Mucosa of descending colon (tissue), 3 donors: ENCODE measurements around the gene FOXD2. TPM values are rescaled to one million over a fixed set of nuclear protein-coding genes. Genes with fewer than 3 reads are reported as not detected.

Source experiments
- ATAC-seq: fragments of 200-7000 bp; cut with Tn5 transposase; one replicate; pipeline ENCODE4 v1.9.1; 2020; ENCODE audit warnings: mild to moderate bottlenecking, moderate library complexity
- DNase-seq, 3 donors: peaks; one replicate each; pipeline ENCODE4 v3.0.0-alpha.2; 2020
- H3K36me3 ChIP-seq: fragments of 200-600 bp; one replicate; pipeline ENCODE4 v1.8.0; 2021; ENCODE audit warnings: low read depth, mild to moderate bottlenecking
- H3K4me1 ChIP-seq: fragments of 200-600 bp; one replicate; pipeline ENCODE4 v1.8.0; 2021; ENCODE audit warnings: low read depth, mild to moderate bottlenecking
- H3K4me3 ChIP-seq: fragments of 200-600 bp; one replicate; pipeline ENCODE4 v1.8.0; 2021; ENCODE audit warnings: mild to moderate bottlenecking
- H3K9me3 ChIP-seq: fragments of 200-600 bp; one replicate; pipeline ENCODE4 v1.8.0; 2021; ENCODE audit warnings: mild to moderate bottlenecking
- intact Hi-C, 2 donors: fragments of 100-400 bp; cut with DNase I in 1 of 2; cut with micrococcal nuclease in 1 of 2; formaldehyde crosslinking; loops; one replicate each; pipeline versions ENCODE4 v1.11.0 to v1.11.1; 2022; cut with DNase I, micrococcal nuclease
- total RNA-seq, 3 donors: library from RNA; stranded (reverse); fragmentation: NEBNext Ultra II Directional in 2 of 3; extraction: Animal tissue kit (Norgen Biotek cat#: 25700) in 2 of 3; gene quantifications; one replicate each; pipeline versions ENCODE4 v1.2.1 to v1.2.4, GENCODE V29; 2021 to 2023
- TF ChIP-seq, protein P1 (sequence below): fragments of 200-600 bp; IDR thresholded peaks from one replicate; pipeline ENCODE4 v1.8.0; 2022; ENCODE audit warnings: antibody characterized with exemption, mild to moderate bottlenecking
- donor health status: DM: no; HTN: no; CAD: no; lungs with moderate emphysema.
- donor health status: DM: no; HTN: no; CAD: no.
- donor health status: DM: no; HTN: yes; CAD: no.

The FOXD2 gene
- total RNA-seq, 3 donors from 2014 or later: 7.7 to 24.8 (median 17.1) TPM

DNA sequence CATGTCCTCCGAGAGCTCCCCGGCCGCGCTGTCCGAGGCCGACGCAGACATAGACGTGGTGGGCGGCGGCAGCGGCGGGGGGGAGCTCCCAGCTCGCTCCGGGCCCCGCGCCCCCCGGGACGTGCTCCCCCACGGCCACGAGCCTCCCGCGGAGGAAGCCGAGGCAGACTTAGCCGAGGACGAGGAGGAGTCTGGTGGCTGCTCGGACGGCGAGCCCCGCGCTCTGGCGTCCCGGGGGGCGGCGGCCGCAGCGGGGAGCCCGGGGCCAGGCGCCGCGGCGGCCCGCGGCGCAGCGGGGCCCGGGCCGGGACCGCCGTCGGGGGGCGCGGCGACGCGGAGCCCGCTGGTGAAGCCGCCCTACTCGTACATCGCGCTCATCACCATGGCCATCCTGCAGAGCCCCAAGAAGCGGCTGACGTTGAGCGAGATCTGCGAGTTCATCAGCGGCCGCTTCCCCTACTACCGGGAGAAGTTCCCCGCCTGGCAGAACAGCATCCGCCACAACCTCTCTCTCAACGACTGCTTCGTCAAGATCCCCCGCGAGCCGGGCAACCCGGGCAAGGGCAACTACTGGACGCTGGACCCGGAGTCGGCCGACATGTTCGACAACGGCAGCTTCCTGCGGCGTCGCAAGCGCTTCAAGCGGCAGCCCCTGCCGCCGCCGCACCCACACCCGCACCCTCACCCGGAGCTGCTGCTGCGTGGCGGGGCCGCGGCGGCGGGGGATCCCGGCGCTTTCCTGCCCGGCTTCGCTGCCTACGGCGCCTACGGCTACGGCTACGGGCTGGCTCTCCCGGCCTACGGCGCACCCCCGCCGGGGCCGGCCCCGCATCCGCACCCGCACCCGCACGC is 547 bp downstream of the FOXD2 start:
- ATAC-seq (no peak), DNase-seq (peak; percentile 35 to 69 (median 59))
- Histone ChIP-seq H3K4me1 (peaks cover 8% of the 10 kb centered on the region), H3K9me3 (no peaks in the 10 kb centered on the region), H3K4me3 (peak overlapping the region; percentile 62), H3K36me3 (no peaks in the 10 kb centered on the region)
- TF ChIP-seq, protein P1, sequence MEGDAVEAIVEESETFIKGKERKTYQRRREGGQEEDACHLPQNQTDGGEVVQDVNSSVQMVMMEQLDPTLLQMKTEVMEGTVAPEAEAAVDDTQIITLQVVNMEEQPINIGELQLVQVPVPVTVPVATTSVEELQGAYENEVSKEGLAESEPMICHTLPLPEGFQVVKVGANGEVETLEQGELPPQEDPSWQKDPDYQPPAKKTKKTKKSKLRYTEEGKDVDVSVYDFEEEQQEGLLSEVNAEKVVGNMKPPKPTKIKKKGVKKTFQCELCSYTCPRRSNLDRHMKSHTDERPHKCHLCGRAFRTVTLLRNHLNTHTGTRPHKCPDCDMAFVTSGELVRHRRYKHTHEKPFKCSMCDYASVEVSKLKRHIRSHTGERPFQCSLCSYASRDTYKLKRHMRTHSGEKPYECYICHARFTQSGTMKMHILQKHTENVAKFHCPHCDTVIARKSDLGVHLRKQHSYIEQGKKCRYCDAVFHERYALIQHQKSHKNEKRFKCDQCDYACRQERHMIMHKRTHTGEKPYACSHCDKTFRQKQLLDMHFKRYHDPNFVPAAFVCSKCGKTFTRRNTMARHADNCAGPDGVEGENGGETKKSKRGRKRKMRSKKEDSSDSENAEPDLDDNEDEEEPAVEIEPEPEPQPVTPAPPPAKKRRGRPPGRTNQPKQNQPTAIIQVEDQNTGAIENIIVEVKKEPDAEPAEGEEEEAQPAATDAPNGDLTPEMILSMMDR: no peak
- intact Hi-C loops: no loop called here

DNA sequence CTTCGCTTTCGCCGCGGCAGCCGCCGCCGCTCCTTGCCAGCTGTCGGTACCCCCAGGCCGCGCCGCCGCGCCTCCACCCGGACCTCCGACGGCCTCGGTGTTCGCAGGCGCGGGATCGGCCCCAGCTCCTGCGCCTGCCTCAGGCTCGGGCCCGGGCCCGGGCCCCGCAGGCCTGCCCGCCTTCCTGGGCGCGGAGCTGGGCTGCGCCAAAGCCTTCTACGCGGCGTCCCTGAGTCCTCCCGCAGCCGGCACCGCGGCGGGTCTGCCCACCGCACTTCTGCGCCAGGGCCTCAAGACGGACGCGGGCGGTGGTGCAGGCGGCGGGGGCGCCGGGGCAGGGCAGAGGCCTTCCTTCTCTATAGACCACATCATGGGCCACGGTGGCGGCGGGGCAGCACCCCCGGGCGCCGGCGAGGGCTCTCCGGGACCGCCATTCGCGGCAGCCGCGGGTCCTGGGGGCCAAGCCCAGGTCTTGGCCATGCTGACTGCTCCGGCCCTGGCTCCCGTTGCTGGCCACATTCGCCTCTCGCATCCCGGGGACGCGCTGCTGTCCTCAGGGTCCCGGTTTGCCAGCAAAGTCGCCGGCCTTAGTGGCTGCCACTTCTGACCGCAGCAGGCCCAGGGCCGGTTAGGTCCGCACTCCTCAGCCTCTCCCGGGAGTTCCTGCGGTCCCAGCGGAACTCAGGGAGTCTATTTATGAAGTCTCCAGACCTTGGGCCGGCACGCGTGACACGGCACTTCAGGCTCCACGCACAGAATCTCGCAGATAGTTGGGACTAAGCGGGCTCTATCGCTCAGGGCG is 1.4 kb downstream of the FOXD2 start:
- peaks cover 5% of the 10 kb centered on the region for H3K4me1 ChIP-seq
- TF ChIP-seq, protein P1: no peak
- ATAC-seq (no peak), DNase-seq (peak in 2 of 3 donors; percentile 35 to 54)
- H3K9me3 ChIP-seq: no peaks in the 10 kb centered on the region
- H3K4me3 ChIP-seq: peak overlapping the region; percentile 62
- H3K36me3 ChIP-seq: no peaks in the 10 kb centered on the region
- intact Hi-C loops: no loop called here

DNA sequence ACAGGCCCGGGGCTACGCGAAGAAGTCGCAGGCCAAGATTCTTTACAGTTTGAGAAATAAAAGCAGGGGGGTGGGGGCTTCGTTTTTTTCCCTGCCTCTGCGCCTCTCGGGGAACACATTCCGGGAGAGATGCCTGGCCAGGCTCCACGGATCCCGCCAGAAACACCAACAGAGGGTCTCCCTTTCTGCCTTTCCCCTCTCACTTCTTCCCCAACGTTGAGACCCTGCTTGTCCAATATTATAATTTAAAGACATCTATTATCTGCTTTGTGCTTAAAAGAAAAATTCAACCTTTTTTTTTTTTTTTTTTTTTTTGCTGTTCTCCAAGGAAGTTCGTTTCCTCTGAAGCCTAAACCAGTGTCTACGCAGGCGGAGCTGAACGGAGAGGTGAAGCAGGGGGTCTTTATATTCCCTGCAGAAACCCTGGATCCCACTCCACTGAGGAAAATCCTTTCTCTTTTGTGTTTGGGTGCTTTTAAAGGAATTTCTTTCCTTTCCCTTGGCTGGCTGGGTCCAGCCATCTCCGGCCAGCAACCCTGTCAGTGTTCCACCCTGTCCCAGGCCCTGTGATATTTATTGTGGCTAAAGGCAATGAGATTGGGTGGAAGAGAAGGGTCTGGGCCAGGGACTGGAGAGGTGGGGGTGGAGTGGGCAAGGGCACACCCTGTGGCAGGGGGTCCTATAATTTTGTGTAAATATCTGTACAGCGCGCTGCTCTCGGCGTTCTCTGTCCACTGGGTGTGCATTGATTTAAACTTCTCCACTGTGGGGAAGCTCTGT is 2.2 kb downstream of the FOXD2 start:
- DNase-seq (peak in 1 of 3 donors; percentile 40), ATAC-seq (no peak)
- Histone ChIP-seq H3K4me1 (peaks cover 5% of the 10 kb centered on the region), H3K9me3 (no peaks in the 10 kb centered on the region), H3K4me3 (peak overlapping the region; percentile 62), H3K36me3 (no peaks in the 10 kb centered on the region)
- TF ChIP-seq, protein P1: no peak
- intact Hi-C loops: no loop called here

DNA sequence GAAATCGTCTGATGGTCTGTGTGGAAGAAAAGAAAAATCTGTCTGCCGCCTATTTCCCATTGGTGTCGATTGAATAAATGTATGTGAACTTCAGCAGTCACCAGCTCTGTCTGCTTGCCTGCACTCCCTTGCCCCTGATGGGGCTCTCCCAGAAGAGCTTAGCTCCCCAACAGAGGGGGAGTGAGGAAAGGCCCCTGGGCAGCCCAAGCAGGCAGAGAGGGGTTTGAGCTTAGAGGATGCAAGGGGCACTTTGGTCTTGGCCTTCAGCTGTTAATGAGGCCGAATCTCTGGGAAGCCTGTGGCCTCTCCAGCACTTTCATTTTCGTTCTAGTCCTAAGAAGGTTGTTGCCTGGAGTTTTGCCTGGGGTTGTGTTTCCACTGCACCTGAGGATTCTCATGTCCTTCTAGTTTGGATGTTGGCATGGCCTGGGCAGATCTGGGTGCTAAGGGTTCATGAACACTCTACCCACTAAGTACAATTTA is 2.8 kb downstream of the FOXD2 start:
- H3K4me3 ChIP-seq: peak overlapping the region; percentile 19
- TF ChIP-seq, protein P1: no peak
- no peaks in the 10 kb centered on the region for H3K9me3 ChIP-seq
- DNase-seq (peak in 2 of 3 donors; percentile 52 to 56), ATAC-seq (no peak)
- peaks cover 5% of the 10 kb centered on the region for H3K4me1 ChIP-seq
- intact Hi-C loops: no loop called here
- H3K36me3 ChIP-seq: no peaks in the 10 kb centered on the region

DNA sequence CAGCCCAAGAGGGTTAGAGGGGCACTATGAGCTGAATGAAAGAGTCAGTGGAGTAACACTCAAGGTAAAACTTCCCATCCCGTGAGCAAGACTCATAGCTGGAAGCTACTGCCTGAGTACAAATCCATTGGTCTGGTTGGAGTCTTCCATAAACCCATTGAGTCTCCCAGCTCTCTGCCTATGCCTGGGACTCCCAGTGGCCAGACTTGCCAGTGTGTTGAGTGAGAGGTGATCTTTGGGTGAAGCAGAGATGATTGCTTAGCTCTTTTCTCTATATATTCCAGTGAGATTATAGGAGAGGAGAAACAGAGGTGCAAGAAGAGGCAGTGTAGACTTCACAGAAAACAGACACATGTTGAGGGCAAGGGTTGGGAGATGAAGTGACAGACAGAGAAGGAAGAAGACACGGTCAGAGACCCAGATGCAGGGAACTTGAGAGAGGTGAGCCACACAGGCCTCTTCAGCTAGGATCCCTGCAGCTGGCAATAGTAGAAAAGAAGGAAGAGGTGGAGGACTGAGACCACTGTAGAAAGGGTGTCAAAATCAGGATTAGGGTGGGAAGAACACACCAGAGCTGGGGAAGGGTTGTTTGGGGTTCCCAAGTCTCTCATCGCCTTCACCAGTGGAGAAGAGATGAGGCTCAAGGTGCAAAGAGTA is 3.7 kb downstream of the FOXD2 start:
- no peak for ATAC-seq
- TF ChIP-seq, protein P1: no peak
- intact Hi-C loops: no loop called here
- peaks cover 9% of the 10 kb centered on the region for H3K4me1 ChIP-seq
- no peaks in the 10 kb centered on the region for H3K36me3 ChIP-seq
- H3K9me3 ChIP-seq: no peaks in the 10 kb centered on the region
- no peak overlapping the region for H3K4me3 ChIP-seq
- no peak for DNase-seq
